AG04449 (cell line): ENCODE data around the gene PYROXD2.

Experiments
- CTCF ChIA-PET: fragments of 350-600 bp; formaldehyde crosslinking; extraction: SDS; loops from one replicate; lab custom pipeline; 2021; ENCODE audit warnings: antibody characterized with exemption; lab: Yijun Ruan, JAX
- POLR2A ChIA-PET: fragments of 400-600, 350-600 bp; formaldehyde crosslinking; extraction: SDS; loops from one replicate; lab custom pipeline; 2020; ENCODE audit warnings: antibody characterized with exemption, inconsistent platforms; lab: Yijun Ruan, JAX
- DNase-seq: peaks from one replicate; pipeline ENCODE4 v3.0.0-alpha.2; 2010; ENCODE audit warnings: low read depth, low spot score
- H3K4me3 ChIP-seq: 2 replicates; pipeline ENCODE4 v1.5.1; 2011; ENCODE audit warnings: low read depth, mild to moderate bottlenecking, control low read depth, low read length
- TF ChIP-seq, protein P1 (sequence below): IDR thresholded peaks from one replicate; pipeline ENCODE4 v1.5.1; 2011; ENCODE audit warnings: mild to moderate bottlenecking, moderate library complexity, low read length, control low read depth, inconsistent platforms; ENCODE audit not compliant: insufficient read depth; ENCODE audit errors: missing control alignments

PYROXD2 gene

DNA sequence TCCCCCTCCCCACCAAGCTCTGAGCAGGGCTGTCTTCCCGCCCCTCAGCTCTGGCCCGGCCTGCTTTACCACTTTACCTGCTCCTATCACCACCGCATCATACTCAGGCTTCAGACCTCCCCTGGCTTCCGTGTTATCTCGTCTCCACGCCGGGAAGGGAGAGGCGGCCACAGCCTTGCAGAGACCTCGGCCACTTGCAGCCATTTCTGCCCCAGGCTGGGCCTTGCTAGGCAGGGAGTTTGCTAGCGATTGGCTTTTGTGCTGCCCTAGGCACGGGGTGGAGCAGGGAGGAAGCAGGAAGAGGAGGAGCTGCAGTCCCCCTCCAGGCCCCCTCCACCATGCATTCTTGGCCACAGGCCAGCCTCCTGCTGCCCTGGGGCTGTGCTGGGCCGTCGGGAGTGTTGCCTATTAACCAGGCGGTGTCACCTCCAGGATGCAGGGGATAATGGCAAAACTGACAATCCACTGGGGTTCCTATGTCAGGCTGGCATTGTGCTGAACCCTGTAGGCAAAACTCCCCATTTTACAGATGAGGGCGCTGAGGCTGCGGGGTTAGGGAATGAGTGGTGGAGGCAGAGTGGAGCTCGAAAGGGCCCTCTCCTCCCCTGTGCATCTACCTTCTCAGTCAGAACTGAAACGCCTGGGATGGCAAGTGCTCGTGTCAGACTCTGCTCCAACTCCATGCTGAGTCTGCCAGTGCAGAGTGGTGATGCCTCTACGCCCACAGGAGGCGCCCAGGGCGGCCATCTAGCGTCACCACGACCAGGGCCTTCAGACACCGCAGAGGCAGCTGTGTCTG, at the start of gene PYROXD2:
Gene PYROXD2, minus strand, starts transcription at position 251 of the 799 bp plus-strand sequence. Its CDS starts 47 bp downstream, at position 204.
- ChIA-PET POLR2A (interaction anchor here (0.6 to 1.5 kb wide), 14 partner anchors 8 to 169 kb away, joined by 3 to 8 read pairs (median 3); no protein-coding TSS in a partner anchor), CTCF (interaction anchor here (0.8 to 4.5 kb wide), 7 partner anchors 9 to 173 kb away, joined by 3 to 24 read pairs (median 4); no protein-coding TSS in a partner anchor)
- H3K4me3 ChIP-seq, result peak within 1 kb of the TSS; percentile 86
- TF ChIP-seq, protein P1, sequence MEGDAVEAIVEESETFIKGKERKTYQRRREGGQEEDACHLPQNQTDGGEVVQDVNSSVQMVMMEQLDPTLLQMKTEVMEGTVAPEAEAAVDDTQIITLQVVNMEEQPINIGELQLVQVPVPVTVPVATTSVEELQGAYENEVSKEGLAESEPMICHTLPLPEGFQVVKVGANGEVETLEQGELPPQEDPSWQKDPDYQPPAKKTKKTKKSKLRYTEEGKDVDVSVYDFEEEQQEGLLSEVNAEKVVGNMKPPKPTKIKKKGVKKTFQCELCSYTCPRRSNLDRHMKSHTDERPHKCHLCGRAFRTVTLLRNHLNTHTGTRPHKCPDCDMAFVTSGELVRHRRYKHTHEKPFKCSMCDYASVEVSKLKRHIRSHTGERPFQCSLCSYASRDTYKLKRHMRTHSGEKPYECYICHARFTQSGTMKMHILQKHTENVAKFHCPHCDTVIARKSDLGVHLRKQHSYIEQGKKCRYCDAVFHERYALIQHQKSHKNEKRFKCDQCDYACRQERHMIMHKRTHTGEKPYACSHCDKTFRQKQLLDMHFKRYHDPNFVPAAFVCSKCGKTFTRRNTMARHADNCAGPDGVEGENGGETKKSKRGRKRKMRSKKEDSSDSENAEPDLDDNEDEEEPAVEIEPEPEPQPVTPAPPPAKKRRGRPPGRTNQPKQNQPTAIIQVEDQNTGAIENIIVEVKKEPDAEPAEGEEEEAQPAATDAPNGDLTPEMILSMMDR, result no peak
- DNase-seq, result peak; percentile 64

DNA sequence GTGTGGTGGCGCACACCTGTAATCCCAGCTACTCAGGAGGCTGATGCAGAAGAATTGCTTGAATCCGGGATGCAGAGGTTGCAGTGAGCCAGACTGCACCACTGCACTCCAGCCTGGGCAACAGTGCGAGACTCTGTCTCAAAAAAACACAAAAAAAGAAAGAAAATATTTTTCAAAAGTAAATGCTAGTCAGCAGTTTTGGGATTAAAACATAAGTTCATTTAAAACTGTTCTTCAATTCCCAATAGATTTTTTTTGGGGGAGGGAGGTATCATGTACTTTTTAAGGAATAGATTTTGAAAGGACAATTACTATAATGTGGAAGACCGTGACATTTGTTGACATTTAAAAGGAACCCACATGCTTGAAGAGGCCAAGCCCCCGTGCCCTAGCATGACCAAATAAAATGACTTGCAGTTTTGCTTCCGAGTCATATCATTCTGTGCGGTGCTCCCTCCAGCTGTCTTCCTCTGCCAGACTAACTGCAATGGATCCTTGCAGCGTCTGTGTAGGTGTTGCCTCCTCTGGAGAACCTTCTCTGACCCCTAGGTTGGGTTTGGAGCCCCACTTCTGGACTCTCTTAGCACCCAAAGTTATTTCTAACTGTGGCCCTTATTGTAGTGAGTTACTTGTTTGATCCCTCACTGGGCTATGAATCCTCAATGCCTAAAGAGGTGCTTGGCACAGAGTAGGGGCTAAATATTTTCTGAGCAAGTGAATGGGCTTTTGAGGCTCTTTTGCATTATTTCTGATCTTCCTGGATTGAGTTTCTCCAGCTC, 49.2 kb upstream of the PYROXD2 start:
- POLR2A ChIA-PET, result no interaction called here
- TF ChIP-seq, protein P1, result no peak
- DNase-seq, result no peak
- CTCF ChIA-PET, result interaction anchor here (1.4 to 5.6 kb wide), 3 partner anchors 15 to 1148 kb away, joined by 3 to 41 read pairs (median 9); no protein-coding TSS in a partner anchor
- H3K4me3 ChIP-seq, result no peak overlapping the region

DNA sequence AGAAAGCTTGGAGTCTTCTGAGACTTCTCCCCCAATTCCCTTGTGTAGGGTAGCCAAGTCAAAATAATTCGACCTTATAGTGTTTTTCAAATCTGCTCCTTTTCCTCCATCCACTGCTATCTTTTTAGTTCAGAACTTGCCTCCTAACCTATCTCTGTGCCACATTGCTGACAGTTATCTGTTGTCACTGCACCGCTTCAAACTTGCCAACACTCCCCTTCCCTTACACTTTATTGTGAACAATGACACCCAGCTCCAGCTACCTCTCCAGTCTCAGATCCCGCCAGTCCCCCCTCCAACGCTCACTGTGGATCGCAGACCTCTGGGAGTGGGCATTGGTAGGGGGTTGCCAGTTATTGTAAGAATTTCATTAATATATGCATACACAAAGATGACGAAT, 48.0 kb upstream of the PYROXD2 start:
- no peak overlapping the region for H3K4me3 ChIP-seq
- ChIA-PET CTCF (interaction anchor here (0.8 to 1.9 kb wide), 3 partner anchors 416 to 784 kb away, joined by 3 to 7 read pairs (median 3); no protein-coding TSS in a partner anchor), POLR2A (no interaction called here)
- DNase-seq, result no peak
- TF ChIP-seq, protein P1, result no peak

DNA sequence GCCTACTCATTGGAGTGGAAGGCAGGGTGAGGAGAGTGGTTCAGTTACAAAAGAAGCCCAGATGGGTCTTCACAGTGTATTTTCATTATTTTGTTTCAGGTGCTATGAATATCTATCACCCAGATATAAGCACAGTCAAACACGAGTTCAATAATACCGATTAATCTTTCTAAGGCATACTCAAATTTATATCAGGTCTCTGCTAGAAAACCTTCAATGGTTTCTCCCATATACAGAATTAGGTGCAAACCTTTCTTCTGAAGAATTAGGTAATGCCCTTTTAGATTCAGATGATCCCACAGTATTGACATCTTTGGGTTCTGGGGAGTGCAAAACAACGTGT, 46.5 kb upstream of the PYROXD2 start:
- H3K4me3 ChIP-seq, result no peak overlapping the region
- TF ChIP-seq, protein P1, result no peak
- POLR2A ChIA-PET, result interaction anchor here (1.0 kb wide), 1 partner anchor 46 kb away, joined by 3 read pairs; the partner anchor contains the start of gene PYROXD2
- DNase-seq, result no peak
- CTCF ChIA-PET, result interaction anchor here (1.0 to 1.6 kb wide), 4 partner anchors 8 to 785 kb away, joined by 3 to 5 read pairs (median 4); no protein-coding TSS in a partner anchor

DNA sequence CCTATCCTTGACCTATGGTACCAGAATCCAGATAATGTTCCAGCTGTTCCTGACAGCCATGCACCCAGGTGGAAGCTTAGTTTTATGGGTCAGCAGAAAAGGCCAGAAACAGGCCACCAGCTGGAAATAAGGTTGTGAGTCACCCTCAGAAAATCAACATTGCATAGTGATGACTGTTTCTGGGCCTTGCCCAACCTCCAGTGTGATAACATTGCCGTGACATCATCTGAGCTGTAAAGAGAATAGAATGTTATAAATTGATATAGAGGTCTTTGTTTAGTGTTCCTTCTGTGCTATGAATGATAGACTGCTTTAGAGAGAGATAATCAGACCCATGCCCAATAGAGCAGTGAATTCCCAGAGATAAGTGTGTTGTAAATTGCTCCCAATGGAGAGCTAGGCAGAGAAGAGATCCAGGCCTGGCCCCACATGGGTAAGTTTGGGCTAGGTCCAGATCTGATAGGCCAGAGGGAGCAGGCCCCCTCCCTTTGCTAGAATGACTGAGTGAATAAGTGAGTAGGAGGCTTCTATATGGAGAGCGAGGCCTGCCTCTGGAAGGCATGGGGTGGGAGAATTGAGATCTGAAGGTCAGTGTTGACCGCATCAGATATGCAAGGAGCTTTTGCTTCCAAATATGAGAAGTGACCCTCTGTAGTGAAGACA, 46.0 kb upstream of the PYROXD2 start:
- POLR2A ChIA-PET, result interaction anchor here (0.7 to 1.0 kb wide), 2 partner anchors 46 to 538 kb away, joined by 3 read pairs; partner anchors contain the start of gene PYROXD2
- no peak overlapping the region for H3K4me3 ChIP-seq
- CTCF ChIA-PET, result interaction anchor here (1.0 to 1.6 kb wide), 4 partner anchors 8 to 786 kb away, joined by 3 to 5 read pairs (median 4); no protein-coding TSS in a partner anchor
- DNase-seq, result peak; percentile 56
- TF ChIP-seq, protein P1, result no peak
